ENCODE data around the gene MT1F. TPM values are rescaled to one million over a fixed set of nuclear protein-coding genes. Genes with fewer than 3 reads are reported as not detected.
"Not testable (repeated sequence)": the region's sequence is repeated elsewhere in the genome, so short reads cannot be mapped to it uniquely, and the experiment has no call there.

MT1F gene
- 1.6 TPM for polyA plus RNA-seq (ENCODE audit: insufficient read length)

DNA sequence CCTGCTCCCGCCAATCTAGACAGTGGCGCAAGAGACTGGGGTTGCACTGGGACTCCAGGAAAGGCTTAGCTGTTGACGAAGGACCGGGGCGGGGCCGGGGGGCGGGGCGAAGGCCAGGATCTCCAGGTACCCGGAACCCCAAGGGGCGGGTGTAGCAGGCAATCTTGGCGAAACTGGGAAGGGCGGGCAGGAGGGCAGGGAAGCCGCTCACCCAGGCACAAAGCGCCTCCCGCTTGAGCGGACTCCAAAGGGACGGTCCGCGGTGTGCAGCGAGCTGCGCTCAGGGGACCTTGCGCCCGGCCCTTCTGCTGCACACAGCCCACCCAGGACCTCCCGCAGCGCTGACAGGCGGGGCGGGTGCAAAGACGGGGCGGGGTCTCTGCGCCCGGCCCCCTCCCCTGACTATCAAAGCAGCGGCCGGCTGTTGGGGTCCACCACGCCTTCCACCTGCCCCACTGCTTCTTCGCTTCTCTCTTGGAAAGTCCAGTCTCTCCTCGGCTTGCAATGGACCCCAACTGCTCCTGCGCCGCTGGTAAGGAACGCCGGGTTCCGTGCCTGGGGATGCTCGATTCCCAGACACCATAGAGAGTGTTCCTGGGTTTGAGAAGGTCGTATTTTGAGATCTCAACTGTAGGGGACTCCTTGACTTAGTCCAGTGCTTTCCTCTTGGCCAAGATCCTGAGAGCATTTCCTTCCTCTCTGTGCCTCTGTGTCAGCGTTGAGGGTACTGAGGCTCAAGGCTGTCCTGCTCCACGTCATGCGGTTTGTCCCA, at the start of gene MT1F:
Gene MT1F, plus strand, starts transcription at position 405 of the 772 bp plus-strand sequence. Its CDS starts 100 bp downstream, at position 505.
- DNase-seq (ENCODE audit: low read depth): no peak

- DNase-seq (ENCODE audit: low read depth): peak; percentile 77
Observed at GRCh38 chr16:56608043-56608875, 49.5 kb upstream of the MT1F start, which contains the start of gene MT2A. MT2A (plus strand) TSS chr16:56608584; CDS start chr16:56608656, 72 bp downstream.

DNA sequence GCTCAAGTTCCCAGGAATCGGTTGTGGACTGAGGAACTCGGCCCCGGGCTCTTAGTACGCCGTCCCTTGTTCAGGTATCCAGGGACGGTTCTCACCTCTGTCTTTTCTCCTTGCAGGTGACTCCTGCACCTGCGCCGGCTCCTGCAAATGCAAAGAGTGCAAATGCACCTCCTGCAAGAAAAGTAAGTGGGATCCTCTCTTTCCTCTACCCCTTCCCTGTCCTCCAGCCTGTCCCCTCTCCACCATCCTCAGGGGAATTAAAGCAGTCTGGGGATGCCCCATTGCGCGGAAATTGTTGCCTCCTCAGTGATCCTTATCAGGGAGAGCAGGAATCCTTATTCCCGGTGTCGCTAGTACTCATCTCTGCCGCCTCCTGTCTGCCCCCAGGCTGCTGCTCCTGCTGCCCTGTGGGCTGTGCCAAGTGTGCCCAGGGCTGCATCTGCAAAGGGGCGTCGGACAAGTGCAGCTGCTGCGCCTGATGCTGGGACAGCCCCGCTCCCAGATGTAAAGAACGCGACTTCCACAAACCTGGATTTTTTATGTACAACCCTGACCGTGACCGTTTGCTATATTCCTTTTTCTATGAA, 48.8 kb upstream of the MT1F start:
- DNase-seq (ENCODE audit: low read depth): no peak

GRCh38 chr16:56609463-56609921, 48.3 kb upstream of the MT1F start:
- DNase-seq (ENCODE audit: low read depth): peak; percentile 70

GRCh38 chr16:56610017-56610608, 47.6 kb upstream of the MT1F start:
- DNase-seq (ENCODE audit: low read depth): no peak

GRCh38 chr16:56610609-56611111, 47.1 kb upstream of the MT1F start:
- DNase-seq (ENCODE audit: low read depth): no peak

GRCh38 chr16:56611281-56611833, 46.4 kb upstream of the MT1F start:
- DNase-seq (ENCODE audit: low read depth): no peak

DNA sequence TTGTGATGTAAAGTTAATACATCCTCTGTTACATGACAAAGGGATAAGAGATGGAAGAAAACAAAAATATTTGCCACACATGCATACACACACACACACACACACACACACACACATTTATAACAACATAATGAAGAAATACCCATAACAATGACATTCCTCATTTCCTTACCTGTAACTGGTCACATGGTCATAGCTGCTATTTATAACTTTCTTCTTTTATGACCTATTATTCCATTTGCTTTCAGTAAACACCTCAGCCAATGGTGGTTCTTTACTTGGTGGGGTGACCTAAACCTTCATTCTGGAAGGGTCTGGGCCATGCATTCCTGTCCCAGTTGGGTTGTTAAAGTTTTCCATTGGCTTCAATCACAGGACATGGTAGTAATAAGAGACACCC, 44.1 kb upstream of the MT1F start:
- no peak for DNase-seq (ENCODE audit: low read depth)

- no peak for DNase-seq (ENCODE audit: low read depth)
Observed at GRCh38 chr16:56614549-56614991, 43.2 kb upstream of the MT1F start.

DNA sequence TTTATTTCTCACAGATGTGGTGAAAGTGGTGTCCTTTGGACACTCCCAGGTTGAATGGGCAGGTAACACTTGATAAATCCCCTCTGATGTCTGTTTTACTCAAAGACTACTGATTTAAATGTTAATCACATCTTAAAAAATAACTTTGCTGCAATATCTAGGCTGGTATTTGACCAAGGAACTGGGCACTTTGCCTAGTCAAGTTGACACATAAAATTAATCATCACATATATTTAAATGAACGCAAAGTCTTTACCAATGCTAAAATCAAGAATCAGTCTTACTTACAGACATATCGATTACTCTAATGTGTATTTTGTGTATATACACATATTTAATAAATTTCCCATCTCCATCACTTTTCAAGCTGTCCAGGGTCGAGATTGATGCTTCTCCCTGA, 42.4 kb upstream of the MT1F start:
- DNase-seq (ENCODE audit: low read depth): no peak

DNA sequence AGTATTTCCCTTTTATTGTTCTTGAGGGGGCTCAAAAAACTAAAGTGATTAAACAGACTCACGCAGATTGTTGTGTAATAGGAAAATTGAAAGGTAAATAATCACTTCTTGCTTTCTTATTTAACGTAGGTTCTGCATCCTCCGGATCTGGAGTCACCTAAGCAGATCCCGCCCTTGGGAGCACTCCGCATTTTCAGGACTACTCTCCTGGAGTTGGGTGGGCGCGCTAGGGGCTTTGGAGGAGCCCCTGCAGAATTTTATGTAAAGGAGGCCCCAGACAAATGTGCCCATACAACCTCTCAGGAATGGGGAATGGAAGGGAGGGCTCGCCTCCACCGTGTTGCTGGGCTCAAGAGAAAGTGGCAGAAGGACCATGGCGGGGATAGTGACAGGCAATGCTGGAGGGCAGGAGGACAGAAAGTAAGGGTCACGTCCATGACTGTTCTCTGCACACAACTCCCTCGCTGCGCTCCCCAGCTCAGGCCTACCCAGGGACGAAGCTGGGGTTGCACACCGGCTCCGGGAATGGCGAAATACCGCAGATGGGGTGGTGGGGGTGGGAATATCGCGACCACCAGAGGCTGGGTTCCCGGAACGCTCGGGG, 41.0 kb upstream of the MT1F start:
- DNase-seq (ENCODE audit: low read depth): no peak

- DNase-seq (ENCODE audit: low read depth): no peak
Observed at GRCh38 chr16:56617212-56618085, 40.3 kb upstream of the MT1F start.

DNA sequence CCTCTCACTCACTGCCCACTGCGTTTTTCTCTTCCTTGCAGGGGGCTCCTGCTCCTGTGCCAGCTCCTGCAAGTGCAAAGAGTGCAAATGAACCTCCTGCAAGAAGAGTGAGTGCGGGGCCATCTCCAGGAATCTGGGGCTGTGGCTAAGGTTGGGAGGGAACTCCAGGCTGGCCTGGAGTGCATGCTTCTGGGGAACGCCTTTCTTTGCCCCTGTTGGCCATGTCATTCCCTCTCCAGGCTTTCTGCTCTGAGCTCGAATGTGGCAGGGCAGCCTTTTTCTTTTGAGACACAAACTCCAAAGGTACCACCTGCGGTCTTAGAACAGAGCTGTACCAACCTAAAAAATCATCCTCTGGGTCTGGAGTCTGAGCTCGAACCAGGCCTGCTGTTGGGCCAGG, 39.6 kb upstream of the MT1F start:
- no peak for DNase-seq (ENCODE audit: low read depth)

- DNase-seq (ENCODE audit: low read depth): no peak
Observed at GRCh38 chr16:56620339-56620897, 37.3 kb upstream of the MT1F start.

DNA sequence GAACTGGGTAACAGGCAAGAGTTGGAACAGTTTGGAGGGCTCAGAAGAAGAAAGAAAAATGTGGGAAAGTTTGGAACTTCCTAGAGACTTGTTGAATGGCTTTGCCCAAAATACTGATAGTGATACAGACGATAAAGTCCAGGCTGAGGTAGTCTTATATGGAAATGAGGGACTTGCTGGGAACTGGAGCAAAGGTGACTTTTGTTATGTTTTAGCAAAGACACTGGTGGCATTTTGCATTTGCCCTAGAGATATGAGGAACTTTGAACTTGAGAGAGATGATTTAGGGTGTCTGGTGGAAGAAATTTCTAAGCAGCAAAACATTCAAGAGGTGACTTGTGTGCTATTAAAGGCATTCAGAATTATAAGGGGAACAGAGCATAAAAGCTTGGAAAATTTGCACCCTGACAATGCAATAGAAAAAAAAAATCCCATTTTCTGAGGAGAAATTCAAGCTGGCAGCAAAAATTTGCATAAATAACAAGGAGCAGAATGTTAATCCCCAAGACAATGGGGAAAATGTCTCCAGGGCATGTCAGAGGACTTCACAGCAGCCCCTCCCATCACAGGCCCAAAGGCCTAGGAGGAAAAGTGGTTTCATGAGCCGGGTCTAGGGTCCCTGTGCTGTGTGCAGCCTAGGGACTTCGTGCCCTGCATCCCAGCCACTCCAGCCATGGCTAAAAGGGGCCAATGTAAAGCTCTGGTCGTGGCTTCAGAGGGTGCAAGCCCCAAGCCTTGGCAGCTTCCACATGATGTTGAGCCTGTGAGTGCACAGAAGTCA, 35.9 kb upstream of the MT1F start:
- not testable (repeated sequence) for DNase-seq (ENCODE audit: low read depth)

GRCh38 chr16:56623184-56623583, 34.6 kb upstream of the MT1F start:
- not testable (repeated sequence) for DNase-seq (ENCODE audit: low read depth)

- no peak for DNase-seq (ENCODE audit: low read depth)
Observed at GRCh38 chr16:56623637-56624036, 34.1 kb upstream of the MT1F start.

GRCh38 chr16:56625140-56625942, 32.4 kb upstream of the MT1F start, which contains the start of gene MT1E:
MT1E (plus strand) TSS chr16:56625781; CDS start chr16:56625852, 71 bp downstream.
- no peak for DNase-seq (ENCODE audit: low read depth)

Data from forelimb muscle (tissue), 1 donor.